Neuron (in vitro differentiated cells): ENCODE measurements around the gene STIM1.

Experiments used
- H2AFZ ChIP-seq: one replicate; pipeline ENCODE4 v1.6.1; 2013; ENCODE audit warnings: low read depth, mild to moderate bottlenecking, inconsistent platforms, low read length, moderate library complexity
- H3K27me3 ChIP-seq: one replicate; pipeline ENCODE4 v1.6.1; 2013; ENCODE audit warnings: low read length; ENCODE audit not compliant: insufficient read depth
- H3K36me3 ChIP-seq: one replicate; pipeline ENCODE4 v1.6.1; 2013; ENCODE audit warnings: low read length; ENCODE audit not compliant: insufficient read depth
- H3K4me1 ChIP-seq: one replicate; pipeline ENCODE4 v1.6.1; 2013; ENCODE audit warnings: low read length; ENCODE audit not compliant: insufficient read depth
- H3K4me3 ChIP-seq: 2 replicates; pipeline ENCODE4 v1.5.1; 2013; ENCODE audit warnings: mild to moderate bottlenecking, low read length, moderate library complexity
- H3K9me3 ChIP-seq: one replicate; pipeline ENCODE4 v1.6.1; 2013; ENCODE audit warnings: low read length

The STIM1 gene

GRCh38 chr11:3905080-3905953 is 49.9 kb downstream of the STIM1 start:
- H2AFZ ChIP-seq: no peak overlapping the region
- no peaks in the 10 kb centered on the region for H3K27me3 ChIP-seq
- H3K4me3 ChIP-seq: no peak overlapping the region
- peaks cover 11% of the 10 kb centered on the region for H3K4me1 ChIP-seq
- H3K9me3 ChIP-seq: no peaks in the 10 kb centered on the region
- H3K36me3 ChIP-seq: no peaks in the 10 kb centered on the region

- Histone ChIP-seq H3K9me3 (no peaks in the 10 kb centered on the region), H2AFZ (no peak overlapping the region), H3K4me3 (no peak overlapping the region), H3K4me1 (peaks cover 11% of the 10 kb centered on the region), H3K36me3 (no peaks in the 10 kb centered on the region), H3K27me3 (no peaks in the 10 kb centered on the region)
Measured at GRCh38 chr11:3906166-3906565, 50.7 kb downstream of the STIM1 start.

- no peak overlapping the region for H3K4me3 ChIP-seq
- H2AFZ ChIP-seq: no peak overlapping the region
- no peaks in the 10 kb centered on the region for H3K36me3 ChIP-seq
- no peaks in the 10 kb centered on the region for H3K9me3 ChIP-seq
- no peaks in the 10 kb centered on the region for H3K27me3 ChIP-seq
- peaks cover 11% of the 10 kb centered on the region for H3K4me1 ChIP-seq
Measured at GRCh38 chr11:3907590-3907989, 52.1 kb downstream of the STIM1 start.

- Histone ChIP-seq H3K36me3 (no peaks in the 10 kb centered on the region), H2AFZ (no peak overlapping the region), H3K4me1 (peaks cover 10% of the 10 kb centered on the region), H3K4me3 (no peak overlapping the region), H3K9me3 (no peaks in the 10 kb centered on the region), H3K27me3 (no peaks in the 10 kb centered on the region)
Measured at GRCh38 chr11:3909901-3910300, 54.4 kb downstream of the STIM1 start.

GRCh38 chr11:3911908-3912505 is 56.5 kb downstream of the STIM1 start:
- Histone ChIP-seq H3K4me3 (no peak overlapping the region), H2AFZ (no peak overlapping the region), H3K4me1 (no peaks in the 10 kb centered on the region), H3K36me3 (no peaks in the 10 kb centered on the region), H3K9me3 (no peaks in the 10 kb centered on the region), H3K27me3 (no peaks in the 10 kb centered on the region)

GRCh38 chr11:3913921-3914320 is 58.5 kb downstream of the STIM1 start:
- H3K36me3 ChIP-seq: no peaks in the 10 kb centered on the region
- no peak overlapping the region for H2AFZ ChIP-seq
- no peak overlapping the region for H3K4me3 ChIP-seq
- no peaks in the 10 kb centered on the region for H3K4me1 ChIP-seq
- no peaks in the 10 kb centered on the region for H3K27me3 ChIP-seq
- no peaks in the 10 kb centered on the region for H3K9me3 ChIP-seq

GRCh38 chr11:3914805-3915204 is 59.3 kb downstream of the STIM1 start:
- no peaks in the 10 kb centered on the region for H3K27me3 ChIP-seq
- H3K4me3 ChIP-seq: no peak overlapping the region
- H3K9me3 ChIP-seq: no peaks in the 10 kb centered on the region
- H2AFZ ChIP-seq: no peak overlapping the region
- H3K36me3 ChIP-seq: no peaks in the 10 kb centered on the region
- no peaks in the 10 kb centered on the region for H3K4me1 ChIP-seq

- no peak overlapping the region for H3K4me3 ChIP-seq
- no peaks in the 10 kb centered on the region for H3K9me3 ChIP-seq
- H3K36me3 ChIP-seq: no peaks in the 10 kb centered on the region
- no peaks in the 10 kb centered on the region for H3K4me1 ChIP-seq
- no peaks in the 10 kb centered on the region for H3K27me3 ChIP-seq
- no peak overlapping the region for H2AFZ ChIP-seq
Measured at GRCh38 chr11:3916962-3917361, 61.5 kb downstream of the STIM1 start.

GRCh38 chr11:3920148-3920852 is 64.8 kb downstream of the STIM1 start:
- Histone ChIP-seq H2AFZ (no peak overlapping the region), H3K9me3 (no peaks in the 10 kb centered on the region), H3K4me1 (no peaks in the 10 kb centered on the region), H3K4me3 (no peak overlapping the region), H3K36me3 (no peaks in the 10 kb centered on the region), H3K27me3 (no peaks in the 10 kb centered on the region)

- Histone ChIP-seq H2AFZ (no peak overlapping the region), H3K4me1 (no peaks in the 10 kb centered on the region), H3K4me3 (no peak overlapping the region), H3K27me3 (no peaks in the 10 kb centered on the region), H3K36me3 (no peaks in the 10 kb centered on the region), H3K9me3 (no peaks in the 10 kb centered on the region)
Measured at GRCh38 chr11:3922056-3922455, 66.6 kb downstream of the STIM1 start.

- Histone ChIP-seq H3K36me3 (no peaks in the 10 kb centered on the region), H3K9me3 (no peaks in the 10 kb centered on the region), H3K27me3 (no peaks in the 10 kb centered on the region), H3K4me3 (no peak overlapping the region), H3K4me1 (no peaks in the 10 kb centered on the region), H2AFZ (no peak overlapping the region)
Measured at GRCh38 chr11:3925513-3925912, 70.0 kb downstream of the STIM1 start.

- Histone ChIP-seq H3K36me3 (no peaks in the 10 kb centered on the region), H2AFZ (no peak overlapping the region), H3K27me3 (no peaks in the 10 kb centered on the region), H3K9me3 (no peaks in the 10 kb centered on the region), H3K4me3 (no peak overlapping the region), H3K4me1 (no peaks in the 10 kb centered on the region)
Measured at GRCh38 chr11:3926458-3927095, 71.1 kb downstream of the STIM1 start.
